Vagina (tissue), 2 donors: ENCODE results near the gene IFT43. TPM values are rescaled to one million over a fixed set of nuclear protein-coding genes. Genes with fewer than 3 reads are reported as not detected.

ENCODE experiments used
- DNase-seq, 2 donors: peaks; one replicate each; pipeline ENCODE4 v3.0.0-alpha.2; 2017; ENCODE audit errors: extremely low spot score in 2 of 2
- H3K27ac ChIP-seq: fragments of 200-600 bp; sonication (generic); one replicate; pipeline ENCODE4 v1.5.1; 2019
- H3K27me3 ChIP-seq: fragments of 200-600 bp; sonication (generic); one replicate; pipeline ENCODE4 v1.5.1; 2019
- H3K36me3 ChIP-seq, 2 donors: fragments of 200-600 bp; sonication (generic); one replicate each; pipeline ENCODE4 v1.5.1; 2017 to 2019
- H3K4me1 ChIP-seq: fragments of 200-600 bp; sonication (generic); one replicate; pipeline ENCODE4 v1.5.1; 2019
- H3K4me3 ChIP-seq, 2 donors: fragments of 200-600 bp; sonication (generic); 1 replicate in 1 of 2; 2 replicates in 1 of 2; pipeline ENCODE4 v1.5.1; 2016 to 2019
- H3K9me3 ChIP-seq: fragments of 200-600 bp; sonication (generic); one replicate; pipeline ENCODE4 v1.5.1; 2019
- CTCF ChIP-seq, 3 experiments: fragments of 450-650 bp in 2 of 3; fragments of 200-600 bp in 1 of 3; sonication (generic) in 1 of 3; IDR thresholded peaks; one replicate each; pipeline ENCODE4 v1.5.1; 2017 to 2019; ENCODE audit warnings: antibody characterized with exemption in 3 of 3, mild to moderate bottlenecking in 2 of 3, moderate library complexity in 2 of 3
- POLR2A ChIP-seq, 2 donors: fragments of 450-650 bp; IDR thresholded peaks; one replicate each; pipeline ENCODE4 v1.6.1; 2017; ENCODE audit warnings: antibody characterized with exemption in 2 of 2, mild to moderate bottlenecking in 2 of 2, moderate library complexity in 2 of 2
- POLR2AphosphoS5 ChIP-seq, 2 donors: sonication (generic); formaldehyde crosslinking; IDR thresholded peaks; one replicate each; pipeline ENCODE4 v1.9.0; 2017; ENCODE audit warnings: antibody characterized with exemption in 2 of 2, mild to moderate bottlenecking in 2 of 2, low read depth in 1 of 2; ENCODE audit not compliant: insufficient read depth in 1 of 2
- intact Hi-C: fragments of 100-400 bp; cut with DNase I; formaldehyde crosslinking; loops from one replicate; pipeline ENCODE4 v1.15.1; 2023
- total RNA-seq: library from RNA; depleted of rRNA; stranded (reverse); fragments of >200 nt; gene quantifications from one replicate; pipeline ENCODE4 v1.2.3, GENCODE V29; 2016

IFT43 gene
- total RNA-seq, 1 donor from 2014 or later = 47.4 TPM

GRCh38 chr14:76121089-76121748 lies 135.7 kb downstream of the IFT43 start:
- no peak overlapping the region for H3K4me3 ChIP-seq
- intact Hi-C loops = no loop called here
- DNase-seq = no peak
- no peak for TF ChIP-seq POLR2AphosphoS5 (IDR thresholded peaks at IDR 0.05; ENCODE audit: insufficient read depth in 1 of 2, low read depth in 1 of 2)
- TF ChIP-seq POLR2A (IDR thresholded peaks at IDR 0.05) = no peak
- TF ChIP-seq CTCF (IDR thresholded peaks at IDR 0.05) = no peak
- no peaks in the 10 kb centered on the region for H3K36me3 ChIP-seq
- H3K27me3 ChIP-seq = no peaks in the 10 kb centered on the region
- H3K4me1 ChIP-seq = no peaks in the 10 kb centered on the region
- no peaks in the 10 kb centered on the region for H3K9me3 ChIP-seq
- H3K27ac ChIP-seq = no peak overlapping the region

GRCh38 chr14:76123426-76124225 lies 138.1 kb downstream of the IFT43 start:
- H3K27me3 ChIP-seq = no peaks in the 10 kb centered on the region
- H3K4me3 ChIP-seq = no peak overlapping the region
- H3K27ac ChIP-seq = no peak overlapping the region
- H3K9me3 ChIP-seq = no peaks in the 10 kb centered on the region
- intact Hi-C loops = no loop called here
- DNase-seq = no peak
- H3K4me1 ChIP-seq = no peaks in the 10 kb centered on the region
- TF ChIP-seq POLR2A (IDR thresholded peaks at IDR 0.05) (no peak), CTCF (IDR thresholded peaks at IDR 0.05) (no peak), POLR2AphosphoS5 (IDR thresholded peaks at IDR 0.05; ENCODE audit: insufficient read depth in 1 of 2, low read depth in 1 of 2) (no peak)
- no peaks in the 10 kb centered on the region for H3K36me3 ChIP-seq

DNA sequence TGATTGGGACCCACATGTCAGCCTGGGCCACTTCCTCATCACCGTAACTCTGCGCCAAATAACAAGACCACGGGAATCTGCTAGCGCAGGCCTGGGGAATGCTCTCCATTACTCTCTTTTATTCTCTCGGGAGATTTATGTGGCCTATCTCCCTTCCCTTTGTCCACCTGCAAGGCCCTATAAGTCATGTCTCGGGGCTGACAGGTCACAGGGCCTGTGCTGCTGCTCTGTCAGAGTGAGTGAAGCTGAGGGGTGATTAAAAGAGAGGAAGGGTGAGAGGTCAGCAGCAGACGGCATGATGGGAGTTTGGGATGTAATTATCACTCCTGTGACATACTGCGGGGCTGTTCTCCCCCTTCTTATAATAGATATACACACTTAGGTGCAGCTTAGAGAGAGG lies 139.9 kb downstream of the IFT43 start:
- Histone ChIP-seq H3K27me3 (no peaks in the 10 kb centered on the region), H3K9me3 (no peaks in the 10 kb centered on the region), H3K4me1 (no peaks in the 10 kb centered on the region), H3K36me3 (no peaks in the 10 kb centered on the region), H3K27ac (no peak overlapping the region), H3K4me3 (no peak overlapping the region)
- no peak for DNase-seq
- no peak for TF ChIP-seq POLR2A (IDR thresholded peaks at IDR 0.05)
- no peak for TF ChIP-seq CTCF (IDR thresholded peaks at IDR 0.05)
- TF ChIP-seq POLR2AphosphoS5 (IDR thresholded peaks at IDR 0.05; ENCODE audit: insufficient read depth in 1 of 2, low read depth in 1 of 2) = no peak
- intact Hi-C loops = no loop called here

DNA sequence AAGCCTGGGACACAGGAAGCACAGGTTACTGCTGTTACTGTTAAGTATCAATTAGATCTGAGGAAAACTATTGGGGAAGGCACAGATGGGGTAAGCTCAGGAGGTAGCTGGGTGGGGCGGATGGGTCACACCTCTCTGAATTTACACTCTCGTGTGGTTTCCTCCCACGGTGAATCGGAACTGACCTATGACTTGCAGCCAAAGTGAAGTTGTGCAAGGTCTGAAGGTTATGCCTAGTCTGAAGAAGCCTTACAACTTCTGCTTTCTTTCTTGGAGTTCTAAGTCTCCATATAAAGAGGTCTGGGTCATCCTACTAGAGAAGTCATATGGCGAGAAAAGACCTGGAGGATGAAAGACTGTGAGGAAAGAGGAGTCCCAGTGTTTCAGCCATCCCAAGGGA lies 140.5 kb downstream of the IFT43 start:
- Histone ChIP-seq H3K27me3 (no peaks in the 10 kb centered on the region), H3K27ac (no peak overlapping the region), H3K4me3 (no peak overlapping the region), H3K9me3 (no peaks in the 10 kb centered on the region), H3K4me1 (no peaks in the 10 kb centered on the region), H3K36me3 (no peaks in the 10 kb centered on the region)
- intact Hi-C loops = no loop called here
- no peak for DNase-seq
- no peak for TF ChIP-seq CTCF (IDR thresholded peaks at IDR 0.05)
- no peak for TF ChIP-seq POLR2AphosphoS5 (IDR thresholded peaks at IDR 0.05; ENCODE audit: insufficient read depth in 1 of 2, low read depth in 1 of 2)
- TF ChIP-seq POLR2A (IDR thresholded peaks at IDR 0.05) = no peak
